ENCODE data around the gene CNTNAP2.

DNA sequence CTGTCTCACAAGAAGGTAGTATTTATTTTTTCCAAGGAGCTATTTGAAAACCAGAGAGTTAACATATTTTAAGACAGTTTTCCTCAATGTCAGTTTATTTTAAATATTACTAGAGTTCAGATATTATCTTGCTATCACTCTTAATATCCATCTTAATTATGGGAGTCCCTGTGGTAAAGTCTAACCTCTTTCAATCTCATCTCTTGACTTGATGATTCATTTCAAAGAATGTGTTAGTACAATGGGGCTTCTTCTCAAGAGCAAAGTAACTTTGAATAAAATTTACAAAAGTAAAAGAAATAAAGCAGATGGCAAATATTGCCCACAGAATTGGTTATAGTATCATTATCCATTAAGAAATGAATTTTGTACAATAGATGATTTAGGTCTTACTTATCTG is 1742.9 kb downstream of the CNTNAP2 start:
- TF ChIP-seq, protein P1, sequence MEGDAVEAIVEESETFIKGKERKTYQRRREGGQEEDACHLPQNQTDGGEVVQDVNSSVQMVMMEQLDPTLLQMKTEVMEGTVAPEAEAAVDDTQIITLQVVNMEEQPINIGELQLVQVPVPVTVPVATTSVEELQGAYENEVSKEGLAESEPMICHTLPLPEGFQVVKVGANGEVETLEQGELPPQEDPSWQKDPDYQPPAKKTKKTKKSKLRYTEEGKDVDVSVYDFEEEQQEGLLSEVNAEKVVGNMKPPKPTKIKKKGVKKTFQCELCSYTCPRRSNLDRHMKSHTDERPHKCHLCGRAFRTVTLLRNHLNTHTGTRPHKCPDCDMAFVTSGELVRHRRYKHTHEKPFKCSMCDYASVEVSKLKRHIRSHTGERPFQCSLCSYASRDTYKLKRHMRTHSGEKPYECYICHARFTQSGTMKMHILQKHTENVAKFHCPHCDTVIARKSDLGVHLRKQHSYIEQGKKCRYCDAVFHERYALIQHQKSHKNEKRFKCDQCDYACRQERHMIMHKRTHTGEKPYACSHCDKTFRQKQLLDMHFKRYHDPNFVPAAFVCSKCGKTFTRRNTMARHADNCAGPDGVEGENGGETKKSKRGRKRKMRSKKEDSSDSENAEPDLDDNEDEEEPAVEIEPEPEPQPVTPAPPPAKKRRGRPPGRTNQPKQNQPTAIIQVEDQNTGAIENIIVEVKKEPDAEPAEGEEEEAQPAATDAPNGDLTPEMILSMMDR (conservative IDR thresholded peaks at IDR 0.05; ENCODE audit: low read depth, low read length) = no peak
- no peak for TF ChIP-seq CEBPB (IDR thresholded peaks at IDR 0.05; ENCODE audit: low read depth, low read length)
- TF ChIP-seq MAZ (IDR thresholded peaks at IDR 0.05; ENCODE audit: borderline replicate concordance, low read depth, low read length) = no peak
- TF ChIP-seq, protein P2, sequence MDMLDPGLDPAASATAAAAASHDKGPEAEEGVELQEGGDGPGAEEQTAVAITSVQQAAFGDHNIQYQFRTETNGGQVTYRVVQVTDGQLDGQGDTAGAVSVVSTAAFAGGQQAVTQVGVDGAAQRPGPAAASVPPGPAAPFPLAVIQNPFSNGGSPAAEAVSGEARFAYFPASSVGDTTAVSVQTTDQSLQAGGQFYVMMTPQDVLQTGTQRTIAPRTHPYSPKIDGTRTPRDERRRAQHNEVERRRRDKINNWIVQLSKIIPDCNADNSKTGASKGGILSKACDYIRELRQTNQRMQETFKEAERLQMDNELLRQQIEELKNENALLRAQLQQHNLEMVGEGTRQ (IDR thresholded peaks at IDR 0.05; ENCODE audit: low read depth, low read length) = no peak
- no peak for TF ChIP-seq MXI1 (IDR thresholded peaks at IDR 0.05; ENCODE audit: borderline replicate concordance, low read depth, low read length)
- TF ChIP-seq SMC3 (IDR thresholded peaks at IDR 0.05; ENCODE audit: low read depth, low read length) = no peak
- no peak for TF ChIP-seq POLR2A (IDR thresholded peaks at IDR 0.05; ENCODE audit: low read depth, low read length)
- TF ChIP-seq CHD1 (IDR thresholded peaks at IDR 0.05; ENCODE audit: low read depth, low read length) = no peak
- TF ChIP-seq RCOR1 (IDR thresholded peaks at IDR 0.05; ENCODE audit: insufficient replicate concordance, low read length) = no peak
- TF ChIP-seq RAD21 (IDR thresholded peaks at IDR 0.05; ENCODE audit: low read length) = no peak
